Type B pancreatic cell (in vitro differentiated cells): ENCODE data around the gene GH2. TPM values are rescaled to one million over a fixed set of nuclear protein-coding genes. Genes with fewer than 3 reads are reported as not detected.
"Not testable (repeated sequence)": the region's sequence is repeated elsewhere in the genome, so short reads cannot be mapped to it uniquely, and the experiment has no call there.

Experiments
- DNase-seq: peaks from one replicate; pipeline ENCODE4 v3.0.0; 2021; ENCODE audit warnings: mixed read lengths; ENCODE audit not compliant: unreplicated experiment; ENCODE audit errors: extremely low spot score
- H3K27ac Mint-ChIP-seq: 2 replicates; pipeline ENCODE4 v1.8.0; 2021; ENCODE audit warnings: mild to moderate bottlenecking, mixed read lengths
- H3K27me3 Mint-ChIP-seq: 2 replicates; pipeline ENCODE4 v1.8.0; 2021; ENCODE audit warnings: mixed read lengths
- H3K36me3 Mint-ChIP-seq: 2 replicates; pipeline ENCODE4 v1.8.0; 2021; ENCODE audit warnings: mixed read lengths
- H3K4me1 Mint-ChIP-seq: one replicate; pipeline ENCODE4 v1.8.0; 2021; ENCODE audit warnings: mixed read lengths; ENCODE audit not compliant: unreplicated experiment
- H3K4me3 Mint-ChIP-seq: 2 replicates; pipeline ENCODE4 v1.8.0; 2021; ENCODE audit warnings: mild to moderate bottlenecking, mixed read lengths
- H3K9me3 Mint-ChIP-seq: 2 replicates; pipeline ENCODE4 v1.8.0; 2021; ENCODE audit warnings: mixed read lengths
- CTCF ChIP-seq: fragments of 200-600 bp; sonication (generic); conservative IDR thresholded peaks from 2 replicates; pipeline ENCODE4 v1.5.0; 2021; ENCODE audit warnings: antibody characterized with exemption, mild to moderate bottlenecking
- total RNA-seq: library from RNA; stranded (reverse); gene quantifications from 2 replicates; pipeline ENCODE4 v1.2.1, GENCODE V29; 2021; ENCODE audit warnings: low replicate concordance

The GH2 gene
- total RNA-seq, 1 donor from 2014 or later, result not detected

GRCh38 chr17:63874061-63874626 is 7.6 kb downstream of the GH2 start:
- not testable (repeated sequence) for DNase-seq, H3K4me3 Mint-ChIP-seq, H3K27me3 Mint-ChIP-seq, H3K9me3 Mint-ChIP-seq, H3K27ac Mint-ChIP-seq, H3K4me1 Mint-ChIP-seq, H3K36me3 Mint-ChIP-seq

- H3K9me3 Mint-ChIP-seq, H3K27me3 Mint-ChIP-seq, H3K4me3 Mint-ChIP-seq, H3K27ac Mint-ChIP-seq, H3K36me3 Mint-ChIP-seq, H3K4me1 Mint-ChIP-seq, DNase-seq: not testable (repeated sequence)
Measured at GRCh38 chr17:63873577-63873976, 8.2 kb downstream of the GH2 start, which contains the start of gene CSH2. CSH2 (minus strand) TSS chr17:63873677; CDS start chr17:63873614, 63 bp downstream.

GRCh38 chr17:63871646-63872365 is 9.9 kb downstream of the GH2 start:
- not testable (repeated sequence) for H3K4me1 Mint-ChIP-seq, H3K36me3 Mint-ChIP-seq, DNase-seq, H3K4me3 Mint-ChIP-seq, H3K27me3 Mint-ChIP-seq, H3K9me3 Mint-ChIP-seq, H3K27ac Mint-ChIP-seq

- not testable (repeated sequence) for H3K27ac Mint-ChIP-seq, H3K4me1 Mint-ChIP-seq, H3K36me3 Mint-ChIP-seq, H3K4me3 Mint-ChIP-seq, H3K9me3 Mint-ChIP-seq, DNase-seq, H3K27me3 Mint-ChIP-seq
Measured at GRCh38 chr17:63870292-63870665, 11.5 kb downstream of the GH2 start.

GRCh38 chr17:63869491-63870291 is 12.1 kb downstream of the GH2 start:
- not testable (repeated sequence) for H3K36me3 Mint-ChIP-seq, H3K4me3 Mint-ChIP-seq, H3K4me1 Mint-ChIP-seq, H3K27ac Mint-ChIP-seq, H3K9me3 Mint-ChIP-seq, DNase-seq, H3K27me3 Mint-ChIP-seq
- TF ChIP-seq CTCF, result peak; percentile 56

GRCh38 chr17:63866625-63867024 is 15.1 kb downstream of the GH2 start:
- not testable (repeated sequence) for H3K4me3 Mint-ChIP-seq, H3K4me1 Mint-ChIP-seq, H3K36me3 Mint-ChIP-seq, DNase-seq, H3K9me3 Mint-ChIP-seq, H3K27me3 Mint-ChIP-seq, H3K27ac Mint-ChIP-seq

GRCh38 chr17:63859257-63859656 is 22.5 kb downstream of the GH2 start:
- no peaks in the 10 kb centered on the region for H3K4me1 Mint-ChIP-seq
- no peaks in the 10 kb centered on the region for H3K9me3 Mint-ChIP-seq
- H3K27ac Mint-ChIP-seq, result no peak overlapping the region
- H3K4me3 Mint-ChIP-seq, result no peak overlapping the region
- H3K27me3 Mint-ChIP-seq, result peaks cover 30% of the 10 kb centered on the region
- no peak for DNase-seq
- no peaks in the 10 kb centered on the region for H3K36me3 Mint-ChIP-seq
- TF ChIP-seq CTCF, result no peak

- not testable (repeated sequence) for H3K4me3 Mint-ChIP-seq, DNase-seq, H3K4me1 Mint-ChIP-seq, H3K27ac Mint-ChIP-seq, H3K36me3 Mint-ChIP-seq, H3K9me3 Mint-ChIP-seq
- H3K27me3 Mint-ChIP-seq, result peaks cover 34% of the 10 kb centered on the region
Measured at GRCh38 chr17:63856425-63856824, 25.3 kb downstream of the GH2 start.
